ENCODE data around the gene SLIT3.

DNA sequence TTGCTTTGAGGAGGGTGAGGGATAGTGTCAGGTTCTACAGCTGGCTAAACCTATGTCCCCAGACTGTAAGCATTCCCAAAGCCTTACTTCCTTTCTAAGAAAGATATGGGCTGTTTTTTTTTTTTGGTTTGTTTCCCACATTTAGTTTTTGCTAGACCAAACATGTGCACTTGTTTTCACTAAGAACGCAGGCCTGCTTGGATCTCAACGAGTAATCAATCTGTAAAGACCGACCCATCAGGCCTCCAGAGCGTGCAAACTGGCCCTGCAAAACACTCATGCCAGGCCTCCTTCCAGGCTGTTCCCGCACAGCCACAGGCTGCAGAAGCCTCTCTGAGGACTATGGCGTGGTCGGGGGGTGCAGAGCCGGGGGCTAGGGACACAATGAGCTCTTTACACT is 416.9 kb downstream of the SLIT3 start:
- TF ChIP-seq, protein P1, sequence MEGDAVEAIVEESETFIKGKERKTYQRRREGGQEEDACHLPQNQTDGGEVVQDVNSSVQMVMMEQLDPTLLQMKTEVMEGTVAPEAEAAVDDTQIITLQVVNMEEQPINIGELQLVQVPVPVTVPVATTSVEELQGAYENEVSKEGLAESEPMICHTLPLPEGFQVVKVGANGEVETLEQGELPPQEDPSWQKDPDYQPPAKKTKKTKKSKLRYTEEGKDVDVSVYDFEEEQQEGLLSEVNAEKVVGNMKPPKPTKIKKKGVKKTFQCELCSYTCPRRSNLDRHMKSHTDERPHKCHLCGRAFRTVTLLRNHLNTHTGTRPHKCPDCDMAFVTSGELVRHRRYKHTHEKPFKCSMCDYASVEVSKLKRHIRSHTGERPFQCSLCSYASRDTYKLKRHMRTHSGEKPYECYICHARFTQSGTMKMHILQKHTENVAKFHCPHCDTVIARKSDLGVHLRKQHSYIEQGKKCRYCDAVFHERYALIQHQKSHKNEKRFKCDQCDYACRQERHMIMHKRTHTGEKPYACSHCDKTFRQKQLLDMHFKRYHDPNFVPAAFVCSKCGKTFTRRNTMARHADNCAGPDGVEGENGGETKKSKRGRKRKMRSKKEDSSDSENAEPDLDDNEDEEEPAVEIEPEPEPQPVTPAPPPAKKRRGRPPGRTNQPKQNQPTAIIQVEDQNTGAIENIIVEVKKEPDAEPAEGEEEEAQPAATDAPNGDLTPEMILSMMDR (IDR thresholded peaks at IDR 0.05; ENCODE audit: borderline replicate concordance, extremely low read depth, low read length, poor library complexity, severe bottlenecking) = no peak
- TF ChIP-seq EZH2 (IDR thresholded peaks at IDR 0.05; ENCODE audit: borderline replicate concordance, low read depth, low read length, severe bottlenecking) = no peak

Data from DND-41 (cell line).